Neutrophil (primary cell): ENCODE data around the gene PLEK.

Experiments used
- H3K27ac ChIP-seq: fragments of 200-600 bp; sonication (generic); 2 replicates; pipeline ENCODE4 v1.5.1; 2016; ENCODE audit warnings: mild to moderate bottlenecking, moderate library complexity
- H3K27me3 ChIP-seq: fragments of 200-600 bp; sonication (generic); 2 replicates; pipeline ENCODE4 v1.6.0; 2016; ENCODE audit warnings: mild to moderate bottlenecking
- H3K36me3 ChIP-seq: fragments of 200-600 bp; sonication (generic); 2 replicates; pipeline ENCODE4 v1.5.1; 2017
- H3K4me1 ChIP-seq, 2 experiments: fragments of 200-600 bp in 1 of 2; sonication (generic) in 1 of 2; 1 replicate in 1 of 2; 2 replicates in 1 of 2; pipeline versions ENCODE4 v1.5.1 to v1.6.1; 2013 to 2016; ENCODE audit warnings: low read depth in 1 of 2, low read length in 1 of 2, mild to moderate bottlenecking in 1 of 2, moderate library complexity in 1 of 2; ENCODE audit not compliant: control insufficient read depth in 1 of 2, insufficient read depth in 1 of 2
- H3K4me3 ChIP-seq, 2 experiments: fragments of 200-600 bp in 1 of 2; sonication (generic) in 1 of 2; 1 replicate in 1 of 2; 2 replicates in 1 of 2; pipeline ENCODE4 v1.5.1; 2013 to 2016; ENCODE audit warnings: low read depth in 1 of 2, low read length in 1 of 2, mild to moderate bottlenecking in 1 of 2, moderate library complexity in 1 of 2
- H3K9me3 ChIP-seq: fragments of 200-600 bp; sonication (generic); 2 replicates; pipeline ENCODE4 v1.5.1; 2016
- CTCF ChIP-seq: fragments of 200-600 bp; sonication (generic); IDR thresholded peaks from 2 replicates; pipeline ENCODE4 v1.5.1; 2016; ENCODE audit warnings: antibody characterized with exemption

Gene PLEK

GRCh38 chr2:68404164-68404563 lies 39.1 kb downstream of the PLEK start:
- no peak overlapping the region for H3K27ac ChIP-seq
- H3K4me1 ChIP-seq, result no peaks in the 10 kb centered on the region
- H3K36me3 ChIP-seq, result peaks cover 25% of the 10 kb centered on the region
- TF ChIP-seq CTCF, result no peak
- no peak overlapping the region for H3K4me3 ChIP-seq
- no peaks in the 10 kb centered on the region for H3K9me3 ChIP-seq
- H3K27me3 ChIP-seq, result no peaks in the 10 kb centered on the region

- H3K27ac ChIP-seq, result no peak overlapping the region
- no peaks in the 10 kb centered on the region for H3K4me1 ChIP-seq
- no peak overlapping the region for H3K4me3 ChIP-seq
- no peak for TF ChIP-seq CTCF
- H3K27me3 ChIP-seq, result no peaks in the 10 kb centered on the region
- H3K36me3 ChIP-seq, result peaks cover 22% of the 10 kb centered on the region
- H3K9me3 ChIP-seq, result no peaks in the 10 kb centered on the region
Observed at GRCh38 chr2:68404893-68405799, 40.1 kb downstream of the PLEK start.

GRCh38 chr2:68411397-68412126 lies 46.5 kb downstream of the PLEK start:
- Histone ChIP-seq H3K36me3 (no peaks in the 10 kb centered on the region), H3K27me3 (no peaks in the 10 kb centered on the region), H3K4me3 (peak overlapping the region in 1 of 2 experiments; percentile 4), H3K4me1 (peaks cover 17 to 21% of the 10 kb centered on the region in 2 experiments), H3K9me3 (no peaks in the 10 kb centered on the region), H3K27ac (peak overlapping the region; percentile 77)
- no peak for TF ChIP-seq CTCF

GRCh38 chr2:68412127-68412819 lies 47.2 kb downstream of the PLEK start:
- peak overlapping the region; percentile 77 for H3K27ac ChIP-seq
- H3K9me3 ChIP-seq, result no peaks in the 10 kb centered on the region
- no peaks in the 10 kb centered on the region for H3K36me3 ChIP-seq
- H3K4me3 ChIP-seq, result peak overlapping the region in 1 of 2 experiments; percentile 4
- H3K4me1 ChIP-seq, result peaks cover 17 to 21% of the 10 kb centered on the region in 2 experiments
- no peak for TF ChIP-seq CTCF
- H3K27me3 ChIP-seq, result no peaks in the 10 kb centered on the region

GRCh38 chr2:68413466-68413865 lies 48.4 kb downstream of the PLEK start:
- H3K27me3 ChIP-seq, result no peaks in the 10 kb centered on the region
- H3K4me3 ChIP-seq, result no peak overlapping the region
- TF ChIP-seq CTCF, result no peak
- no peaks in the 10 kb centered on the region for H3K36me3 ChIP-seq
- no peaks in the 10 kb centered on the region for H3K9me3 ChIP-seq
- H3K4me1 ChIP-seq, result peaks cover 17 to 30% of the 10 kb centered on the region in 2 experiments
- H3K27ac ChIP-seq, result no peak overlapping the region
